ENCODE data around the gene DDX21. TPM values are rescaled to one million over a fixed set of nuclear protein-coding genes. Genes with fewer than 3 reads are reported as not detected.
"Not testable (repeated sequence)": the region's sequence is repeated elsewhere in the genome, so short reads cannot be mapped to it uniquely, and the experiment has no call there.

The DDX21 gene
- total RNA-seq, 1 donor from 2014 or later = 112 TPM

DNA sequence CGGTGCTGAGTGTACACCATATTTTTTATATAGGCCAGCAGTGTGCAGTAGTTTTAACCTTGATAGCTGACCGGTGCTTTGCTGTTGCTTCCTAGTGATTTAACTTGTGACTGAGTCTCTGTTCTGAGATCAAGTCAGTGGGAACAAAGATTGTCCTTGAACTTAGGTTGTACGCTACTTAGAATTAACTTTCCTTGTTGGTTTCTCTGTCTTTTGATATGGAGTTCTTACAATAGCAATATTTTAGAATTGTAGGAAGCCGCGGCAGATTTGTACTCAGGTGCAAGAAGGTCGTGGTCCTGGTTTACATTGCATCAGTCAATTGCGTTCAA, 1.3 kb downstream of the DDX21 start:
- H3K4me3 ChIP-seq (ENCODE audit: low read depth, low read length) = peak overlapping the region; percentile 77
- TF ChIP-seq, protein P1, sequence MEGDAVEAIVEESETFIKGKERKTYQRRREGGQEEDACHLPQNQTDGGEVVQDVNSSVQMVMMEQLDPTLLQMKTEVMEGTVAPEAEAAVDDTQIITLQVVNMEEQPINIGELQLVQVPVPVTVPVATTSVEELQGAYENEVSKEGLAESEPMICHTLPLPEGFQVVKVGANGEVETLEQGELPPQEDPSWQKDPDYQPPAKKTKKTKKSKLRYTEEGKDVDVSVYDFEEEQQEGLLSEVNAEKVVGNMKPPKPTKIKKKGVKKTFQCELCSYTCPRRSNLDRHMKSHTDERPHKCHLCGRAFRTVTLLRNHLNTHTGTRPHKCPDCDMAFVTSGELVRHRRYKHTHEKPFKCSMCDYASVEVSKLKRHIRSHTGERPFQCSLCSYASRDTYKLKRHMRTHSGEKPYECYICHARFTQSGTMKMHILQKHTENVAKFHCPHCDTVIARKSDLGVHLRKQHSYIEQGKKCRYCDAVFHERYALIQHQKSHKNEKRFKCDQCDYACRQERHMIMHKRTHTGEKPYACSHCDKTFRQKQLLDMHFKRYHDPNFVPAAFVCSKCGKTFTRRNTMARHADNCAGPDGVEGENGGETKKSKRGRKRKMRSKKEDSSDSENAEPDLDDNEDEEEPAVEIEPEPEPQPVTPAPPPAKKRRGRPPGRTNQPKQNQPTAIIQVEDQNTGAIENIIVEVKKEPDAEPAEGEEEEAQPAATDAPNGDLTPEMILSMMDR (IDR thresholded peaks at IDR 0.05; ENCODE audit: insufficient read depth, low read length, poor library complexity, severe bottlenecking) = no peak
- H3K36me3 ChIP-seq (ENCODE audit: control insufficient read depth, insufficient read depth, low read length) = no peaks in the 10 kb centered on the region
- no peaks in the 10 kb centered on the region for H3K27me3 ChIP-seq (ENCODE audit: control insufficient read depth, insufficient read depth, low read length)
- DNase-seq (ENCODE audit: low read depth) = no peak

DNA sequence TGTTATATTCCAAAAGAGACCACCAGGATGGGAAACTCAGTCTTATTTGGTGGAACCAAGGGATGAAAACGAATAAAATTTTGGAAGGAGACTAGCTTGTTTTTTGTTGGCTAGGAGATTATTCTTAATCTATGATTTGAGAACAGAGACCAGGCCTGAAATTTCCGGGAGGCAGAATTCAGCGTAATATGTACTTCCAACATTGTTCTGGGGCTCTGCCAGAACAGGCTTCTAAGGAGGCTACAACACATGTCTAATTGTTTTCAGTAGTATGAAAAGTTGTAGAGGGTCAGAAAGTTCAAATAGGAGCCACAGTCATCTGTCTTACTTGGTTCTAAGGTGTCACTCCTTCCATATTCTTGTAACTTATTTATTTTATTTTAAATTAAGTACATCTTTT, 1.7 kb downstream of the DDX21 start:
- no peaks in the 10 kb centered on the region for H3K36me3 ChIP-seq (ENCODE audit: control insufficient read depth, insufficient read depth, low read length)
- TF ChIP-seq, protein P1 (IDR thresholded peaks at IDR 0.05; ENCODE audit: insufficient read depth, low read length, poor library complexity, severe bottlenecking) = no peak
- no peak for DNase-seq (ENCODE audit: low read depth)

GRCh38 chr10:68959695-68960527, 3.9 kb downstream of the DDX21 start:
- H3K36me3 ChIP-seq (ENCODE audit: control insufficient read depth, insufficient read depth, low read length) = no peaks in the 10 kb centered on the region
- DNase-seq (ENCODE audit: low read depth) = no peak

More for the DNA sequence above, 1.7 kb downstream of the DDX21 start:
- Histone ChIP-seq H3K4me3 (ENCODE audit: low read depth, low read length) (peak overlapping the region; percentile 77), H3K27me3 (ENCODE audit: control insufficient read depth, insufficient read depth, low read length) (no peaks in the 10 kb centered on the region)

GRCh38 chr10:68963151-68963550, 7.2 kb downstream of the DDX21 start:
- no peak for DNase-seq (ENCODE audit: low read depth)
- no peak overlapping the region for H3K4me3 ChIP-seq (ENCODE audit: low read depth, low read length)
- TF ChIP-seq, protein P1 (IDR thresholded peaks at IDR 0.05; ENCODE audit: insufficient read depth, low read length, poor library complexity, severe bottlenecking) = no peak
- H3K36me3 ChIP-seq (ENCODE audit: control insufficient read depth, insufficient read depth, low read length) = peaks cover under 1% of the 10 kb centered on the region
- H3K27me3 ChIP-seq (ENCODE audit: control insufficient read depth, insufficient read depth, low read length) = no peaks in the 10 kb centered on the region

More at GRCh38 chr10:68959695-68960527, 3.9 kb downstream of the DDX21 start:
- Histone ChIP-seq H3K27me3 (ENCODE audit: control insufficient read depth, insufficient read depth, low read length) (no peaks in the 10 kb centered on the region), H3K4me3 (ENCODE audit: low read depth, low read length) (no peak overlapping the region)
- TF ChIP-seq, protein P1 (IDR thresholded peaks at IDR 0.05; ENCODE audit: insufficient read depth, low read length, poor library complexity, severe bottlenecking) = no peak

- DNase-seq (ENCODE audit: low read depth) = no peak
- TF ChIP-seq, protein P1 (IDR thresholded peaks at IDR 0.05; ENCODE audit: insufficient read depth, low read length, poor library complexity, severe bottlenecking) = no peak
- Histone ChIP-seq H3K4me3 (ENCODE audit: low read depth, low read length) (no peak overlapping the region), H3K27me3 (ENCODE audit: control insufficient read depth, insufficient read depth, low read length) (no peaks in the 10 kb centered on the region), H3K36me3 (ENCODE audit: control insufficient read depth, insufficient read depth, low read length) (peaks cover 4% of the 10 kb centered on the region)
These were observed 18.0 kb downstream of the DDX21 start for GRCh38 chr10:68973975-68974374.

GRCh38 chr10:68975936-68976473, 20.0 kb downstream of the DDX21 start:
- not testable (repeated sequence) for H3K27me3 ChIP-seq (ENCODE audit: control insufficient read depth, insufficient read depth, low read length); H3K36me3 ChIP-seq (ENCODE audit: control insufficient read depth, insufficient read depth, low read length); H3K4me3 ChIP-seq (ENCODE audit: low read depth, low read length); DNase-seq (ENCODE audit: low read depth)

DNA sequence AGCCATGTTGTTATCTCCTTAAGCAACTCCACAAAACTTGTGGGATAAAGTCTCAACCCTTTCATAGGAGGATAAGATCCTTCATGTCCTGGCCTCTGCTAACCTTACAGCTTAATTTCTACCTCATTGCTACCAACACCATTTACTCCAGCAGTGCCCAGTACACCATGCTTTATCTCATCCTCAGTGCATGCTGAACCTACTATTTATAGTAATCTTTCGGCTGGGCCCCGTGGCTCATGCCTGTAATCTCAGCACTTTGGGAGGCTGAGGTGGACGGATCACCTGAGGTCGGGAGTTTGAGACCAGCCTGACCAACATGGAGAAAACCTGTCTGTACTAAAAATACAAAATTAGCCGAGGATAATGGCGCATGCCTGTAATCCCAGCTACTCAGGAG, 23.8 kb downstream of the DDX21 start:
- H3K27me3 ChIP-seq (ENCODE audit: control insufficient read depth, insufficient read depth, low read length); DNase-seq (ENCODE audit: low read depth); H3K36me3 ChIP-seq (ENCODE audit: control insufficient read depth, insufficient read depth, low read length): not testable (repeated sequence)

More for the DNA sequence above, 23.8 kb downstream of the DDX21 start:
- H3K4me3 ChIP-seq (ENCODE audit: low read depth, low read length) = not testable (repeated sequence)
